H1 (cell line): ENCODE measurements around the gene CENPO. TPM values are rescaled to one million over a fixed set of nuclear protein-coding genes. Genes with fewer than 3 reads are reported as not detected.
A peak's percentile ranks its signal among the peaks of the same experiment; 100 is the strongest.

ENCODE experiments used
- CTCF ChIA-PET: fragments of 300-600 bp; sonication (Branson Sonifier 250); formaldehyde crosslinking; loops from one replicate; lab custom pipeline; 2021; ENCODE audit not compliant: partially characterized antibody; lab: Charles Lee
- POLR2A ChIA-PET: fragments of 300-600 bp; sonication (Branson Sonifier 250); formaldehyde crosslinking; loops from one replicate; lab custom pipeline; 2021; ENCODE audit warnings: inconsistent platforms; ENCODE audit not compliant: partially characterized antibody; lab: Charles Lee
- DNase-seq, 2 experiments: peaks; one replicate each; pipeline versions ENCODE4 v3.0.0 to v3.0.0-alpha.2; 2010 to 2022; ENCODE audit warnings: low spot score in 2 of 2, low read depth in 1 of 2, mixed read lengths in 1 of 2
- FAIRE-seq: peaks from 2 replicates; lab custom pipeline; 2011; peaks lifted over from hg19 to GRCh38; lab: Jason Lieb, UNC
- H2AFZ ChIP-seq: 2 replicates; pipeline ENCODE4 v1.8.1; 2012; ENCODE audit warnings: low read length, inconsistent platforms
- H2AK5ac ChIP-seq: 2 replicates; pipeline ENCODE4 v1.6.1; 2013; ENCODE audit warnings: low read depth, low read length
- H2BK120ac ChIP-seq: replicated peaks from 2 replicates; pipeline ENCODE3; 2013; ENCODE audit warnings: low read depth, low read length, inconsistent platforms
- H2BK12ac ChIP-seq: 2 replicates; pipeline ENCODE4 v1.6.1; 2013; ENCODE audit warnings: low read depth, low read length
- H2BK15ac ChIP-seq: 2 replicates; pipeline ENCODE4 v1.6.1; 2013; ENCODE audit warnings: low read length
- H2BK20ac ChIP-seq: 2 replicates; pipeline ENCODE4 v1.6.1; 2013; ENCODE audit warnings: low read length
- H2BK5ac ChIP-seq: 2 replicates; pipeline ENCODE4 v1.6.1; 2013; ENCODE audit warnings: low read depth, low read length
- H3K14ac ChIP-seq: 2 replicates; pipeline ENCODE4 v1.6.1; 2013; ENCODE audit warnings: inconsistent platforms; ENCODE audit not compliant: insufficient read length
- H3K18ac ChIP-seq: 2 replicates; pipeline ENCODE4 v1.6.1; 2013; ENCODE audit warnings: low read length; ENCODE audit errors: extremely low read depth
- H3K23ac ChIP-seq: 2 replicates; pipeline ENCODE4 v1.6.1; 2013; ENCODE audit warnings: inconsistent platforms; ENCODE audit not compliant: insufficient read length
- H3K23me2 ChIP-seq: 2 replicates; pipeline ENCODE4 v1.6.1; 2013; ENCODE audit warnings: low read depth, low read length
- H3K27ac ChIP-seq: 2 replicates; pipeline ENCODE4 v1.6.1; 2011; ENCODE audit warnings: low read depth, low read length, inconsistent platforms
- H3K27me3 ChIP-seq, 4 experiments: replicated peaks in 1 of 4; 1 replicate in 1 of 4; 2 replicates in 3 of 4; pipeline versions ENCODE4 v1.6.1 to v1.8.1; 2011 to 2013; ENCODE audit warnings: low read length in 3 of 4, mild to moderate bottlenecking in 3 of 4, inconsistent platforms in 2 of 4, mixed read lengths in 2 of 4, moderate library complexity in 1 of 4; ENCODE audit not compliant: control insufficient read depth in 3 of 4, insufficient read depth in 3 of 4; ENCODE audit errors: extremely low read depth in 1 of 4
- H3K36me3 ChIP-seq, 4 experiments: 2 replicates each; pipeline versions ENCODE4 v1.6.1 to v1.8.1; 2011 to 2013; ENCODE audit warnings: mild to moderate bottlenecking in 4 of 4, low read length in 3 of 4, moderate library complexity in 2 of 4, control low read depth in 1 of 4, inconsistent platforms in 1 of 4; ENCODE audit not compliant: insufficient read depth in 4 of 4, control insufficient read depth in 2 of 4
- H3K4ac ChIP-seq: replicated peaks from 2 replicates; pipeline ENCODE3; 2013; ENCODE audit warnings: low read length, low read depth, mixed read lengths, inconsistent platforms; ENCODE audit not compliant: insufficient read length
- H3K4me1 ChIP-seq, 4 experiments: replicated peaks in 1 of 4; 1 replicate in 1 of 4; 2 replicates in 3 of 4; pipeline versions ENCODE4 v1.6.1 to v1.8.1; 2011 to 2013; ENCODE audit warnings: low read length in 3 of 4, inconsistent platforms in 2 of 4, mixed read lengths in 1 of 4; ENCODE audit not compliant: insufficient read depth in 4 of 4, control insufficient read depth in 3 of 4
- H3K4me2 ChIP-seq, 2 experiments: 2 replicates each; pipeline versions ENCODE4 v1.6.1 to v1.8.1; 2011 to 2013; ENCODE audit warnings: low read depth in 2 of 2, low read length in 2 of 2, control low read depth in 1 of 2, inconsistent platforms in 1 of 2, mild to moderate bottlenecking in 1 of 2; ENCODE audit not compliant: insufficient read depth in 1 of 2
- H3K4me3 ChIP-seq, 4 experiments: fragments of 200-600, 300-600 bp in 1 of 4; sonication (generic), shearing (Covaris generic), sonication (Bioruptor Twin) in 1 of 4; 2 replicates each; pipeline versions ENCODE4 v1.5.1 to v1.8.1; 2011 to 2016; ENCODE audit warnings: low read length in 4 of 4, low read depth in 3 of 4, control low read depth in 2 of 4, inconsistent platforms in 2 of 4, mild to moderate bottlenecking in 2 of 4, mixed read lengths in 1 of 4, moderate library complexity in 1 of 4; ENCODE audit not compliant: insufficient read depth in 2 of 4; ENCODE audit errors: extremely low read depth in 1 of 4
- H3K56ac ChIP-seq: replicated peaks from 2 replicates; pipeline ENCODE3; 2013; ENCODE audit warnings: low read depth, mild to moderate bottlenecking, mixed read lengths, low read length, inconsistent platforms; ENCODE audit not compliant: insufficient read length
- H3K79me1 ChIP-seq: 2 replicates; pipeline ENCODE4 v1.6.1; 2013; ENCODE audit warnings: low read depth, low read length, control low read depth
- H3K79me2 ChIP-seq, 2 experiments: 2 replicates each; pipeline versions ENCODE4 v1.6.1 to v1.8.1; 2012 to 2013; ENCODE audit warnings: low read length in 2 of 2, mild to moderate bottlenecking in 2 of 2, inconsistent platforms in 1 of 2; ENCODE audit not compliant: insufficient read depth in 2 of 2, control insufficient read depth in 1 of 2
- H3K9ac ChIP-seq, 4 experiments: replicated peaks in 1 of 4; 1 replicate in 1 of 4; 2 replicates in 3 of 4; pipeline versions ENCODE4 v1.6.1 to v1.8.1; 2011 to 2013; ENCODE audit warnings: low read depth in 3 of 4, low read length in 3 of 4, control low read depth in 2 of 4, mild to moderate bottlenecking in 2 of 4, moderate library complexity in 2 of 4, inconsistent platforms in 1 of 4; ENCODE audit errors: extremely low read depth in 1 of 4
- H3K9me3 ChIP-seq, 2 experiments: 2 replicates each; pipeline versions ENCODE4 v1.6.1 to v1.8.1; 2012 to 2013; ENCODE audit warnings: mild to moderate bottlenecking in 2 of 2, moderate library complexity in 2 of 2, control low read depth in 1 of 2, inconsistent platforms in 1 of 2, low read depth in 1 of 2, low read length in 1 of 2, mixed read lengths in 1 of 2; ENCODE audit not compliant: insufficient read depth in 2 of 2
- H4K20me1 ChIP-seq, 2 experiments: replicated peaks in 1 of 2; 2 replicates each; pipeline versions ENCODE3 to v1.8.1; 2011 to 2013; ENCODE audit warnings: inconsistent platforms in 2 of 2, low read length in 2 of 2, mild to moderate bottlenecking in 1 of 2; ENCODE audit not compliant: insufficient read depth in 2 of 2, control insufficient read depth in 1 of 2
- H4K5ac ChIP-seq: 2 replicates; pipeline ENCODE4 v1.6.1; 2013; ENCODE audit warnings: low read length, low read depth, mixed read lengths, inconsistent platforms; ENCODE audit not compliant: insufficient read length
- H4K8ac ChIP-seq: 2 replicates; pipeline ENCODE4 v1.8.0; 2013; ENCODE audit warnings: mild to moderate bottlenecking, moderate library complexity, low read length, inconsistent platforms; ENCODE audit not compliant: insufficient read depth; ENCODE audit errors: extremely low read depth
- H4K91ac ChIP-seq: replicated peaks from 2 replicates; pipeline ENCODE3; 2013; ENCODE audit warnings: low read length, mixed read lengths, inconsistent platforms; ENCODE audit not compliant: insufficient read length
- CBX5 ChIP-seq: fragments of 300-800, 300-1000 bp; sonication (generic); IDR thresholded peaks from 2 replicates; pipeline ENCODE4 v1.7.1; 2016; ENCODE audit warnings: antibody characterized with exemption, low read length, low read depth
- CTCF ChIP-seq, 3 experiments: IDR thresholded peaks; 1 replicate in 2 of 3; 2 replicates in 1 of 3; pipeline versions ENCODE4 v1.5.1 to v1.6.1; 2011; ENCODE audit warnings: low read length in 3 of 3, mild to moderate bottlenecking in 3 of 3, inconsistent platforms in 2 of 3, low read depth in 1 of 3, moderate library complexity in 1 of 3; ENCODE audit not compliant: insufficient read depth in 1 of 3; ENCODE audit errors: control extremely low read depth in 1 of 3
- RAD21 ChIP-seq, 2 experiments: IDR thresholded peaks in 1 of 2; conservative IDR thresholded peaks in 1 of 2; 2 replicates each; pipeline ENCODE4 v1.6.1; 2011; ENCODE audit warnings: low read depth in 2 of 2, low read length in 2 of 2, improper control_type of control experiment in 1 of 2, inconsistent platforms in 1 of 2, mild to moderate bottlenecking in 1 of 2, moderate library complexity in 1 of 2
- RXRA ChIP-seq: IDR thresholded peaks from 2 replicates; pipeline ENCODE4 v1.6.1; 2011; ENCODE audit warnings: low read depth, mild to moderate bottlenecking, low read length, moderate library complexity; ENCODE audit not compliant: insufficient read depth
- SIN3A ChIP-seq, 2 experiments: IDR thresholded peaks in 1 of 2; conservative IDR thresholded peaks in 1 of 2; 2 replicates each; pipeline ENCODE4 v1.6.1; 2011 to 2012; ENCODE audit warnings: low read length in 2 of 2, improper control_type of control experiment in 1 of 2, low read depth in 1 of 2, mild to moderate bottlenecking in 1 of 2
- TAF1 ChIP-seq: IDR thresholded peaks from 2 replicates; pipeline ENCODE4 v1.6.1; 2011; ENCODE audit warnings: mild to moderate bottlenecking, low read depth, low read length
- WGBS, 2 experiments: shearing (Covaris generic) in 1 of 2; methylation state at CpG; one replicate each; pipeline versions ENCODE4 v1.1.6 to v1.1.7; 2013 to 2015; ENCODE audit warnings: low lambda C conversion rate in 2 of 2, mixed read lengths in 2 of 2, inconsistent platforms in 1 of 2, low coverage in 1 of 2, missing lambda C conversion rate in 1 of 2; ENCODE audit not compliant: insufficient replicate concordance in 2 of 2, insufficient coverage in 1 of 2, insufficient read length in 1 of 2; ENCODE audit errors: extremely low coverage in 1 of 2, missing lambda C conversion rate in 1 of 2; 5-methylcytosine and 5-hydroxymethylcytosine counted together
- polyA plus RNA-seq, 7 experiments: library from polyadenylated mRNA; depleted of rRNA in 3 of 7; stranded (reverse) in 5 of 7; unstranded in 2 of 7; fragments of >200 nt in 5 of 7; fragments of 200-250 nt in 2 of 7; gene quantifications; 1 replicate in 5 of 7; 2 replicates in 1 of 7; 4 replicates in 1 of 7; pipeline versions ENCODE4 v1.2.1 to v1.2.3, GENCODE V29; 2011 to 2013; ENCODE audit warnings: missing spikeins in 2 of 7, mixed read lengths in 2 of 7
- total RNA-seq: library from RNA; stranded (reverse); fragmentation: NEBNext Ultra II Directional; extraction: Animal tissue kit (Norgen Biotek cat#: 25700); gene quantifications from 2 replicates; pipeline ENCODE4 v1.2.1, GENCODE V29; 2021

CENPO gene
- total and polyA plus RNA-seq, 2 of the 8 experiments (the other 6 are each of a cell fraction or from before 2014, with no cell fraction given), result 34.4 to 46.3 TPM

GRCh38 chr2:24830351-24830750 is 37.1 kb downstream of the CENPO start:
- TF ChIP-seq SIN3A (conservative IDR thresholded peaks at IDR 0.05 in 1 of 2, IDR thresholded peaks at IDR 0.05 in 1 of 2; ENCODE audit: low read depth in 1 of 2, low read length in 2 of 2), result no peak
- peak in 2 of 3 experiments; percentile 25 to 41; a peak in 2 of 4 replicates for TF ChIP-seq CTCF (IDR thresholded peaks at IDR 0.05; ENCODE audit: control extremely low read depth in 1 of 3, insufficient read depth in 1 of 3, low read depth in 1 of 3, low read length in 3 of 3)
- no peak for TF ChIP-seq RXRA
- peak; percentile 49 to 60 for TF ChIP-seq RAD21 (IDR thresholded peaks at IDR 0.05 in 1 of 2, conservative IDR thresholded peaks at IDR 0.05 in 1 of 2; ENCODE audit: low read depth in 2 of 2, low read length in 2 of 2)
- no peak for TF ChIP-seq CBX5
- TF ChIP-seq TAF1, result no peak
- no peaks in the 10 kb centered on the region for H3K27me3 ChIP-seq
- H3K36me3 ChIP-seq, result peaks cover 0 to 17% (median under 1%) of the 10 kb centered on the region in 4 experiments; a peak in 3 of 8 replicates
- no peaks in the 10 kb centered on the region for H3K79me1 ChIP-seq
- H4K91ac ChIP-seq, result no peak overlapping the region
- 89% methylated on average over 5 of the region's 5 CpGs; no CpG with 5 or more reads in 1 of the 2 experiments for WGBS, 2 experiments
- 0 out of 2 replicates have a peak, but pooled peaks cover 2% of the 10 kb centered on the region for H3K23me2 ChIP-seq
- no peak overlapping the region for H3K4me3 ChIP-seq
- no peak overlapping the region for H3K23ac ChIP-seq
- FAIRE-seq, result no peak
- no peak overlapping the region for H2BK12ac ChIP-seq
- no peak overlapping the region for H2BK20ac ChIP-seq
- no peak overlapping the region for H2AK5ac ChIP-seq
- H2BK15ac ChIP-seq, result no peak overlapping the region
- peaks cover 2 to 13% of the 10 kb centered on the region in 2 experiments; a peak in 1 of 4 replicates for H3K9me3 ChIP-seq
- no peak overlapping the region for H3K4ac ChIP-seq
- no peak overlapping the region for H3K4me2 ChIP-seq
- no peak overlapping the region for H2AFZ ChIP-seq
- H3K18ac ChIP-seq, result no peak overlapping the region
- no peak overlapping the region for H2BK120ac ChIP-seq
- H3K9ac ChIP-seq, result no peak overlapping the region
- H3K14ac ChIP-seq, result no peak overlapping the region
- no peak overlapping the region for H4K8ac ChIP-seq
- no peak for DNase-seq
- no peaks in the 10 kb centered on the region for H3K79me2 ChIP-seq
- H4K5ac ChIP-seq, result no peak overlapping the region
- ChIA-PET CTCF (interaction anchor here (0.7 to 4.6 kb wide), 16 partner anchors 11 to 421 kb away, joined by 3 to 30 read pairs (median 4); no protein-coding TSS in a partner anchor), POLR2A (no interaction called here)
- peaks cover 2 to 22% (median 12%) of the 10 kb centered on the region in 4 experiments; a peak in 6 of 7 replicates for H3K4me1 ChIP-seq
- H4K20me1 ChIP-seq, result peaks cover 0 to 3% of the 10 kb centered on the region in 2 experiments
- H3K27ac ChIP-seq, result no peak overlapping the region
- H2BK5ac ChIP-seq, result no peak overlapping the region
- no peak overlapping the region for H3K56ac ChIP-seq
